Fibroblast of lung (primary cell): Measurements from ENCODE around the gene AKNA. TPM values are rescaled to one million over a fixed set of nuclear protein-coding genes. Genes with fewer than 3 reads are reported as not detected.

Experiments
- DNase-seq, 2 donors: peaks; one replicate each; pipeline versions ENCODE4 v3.0.0 to v3.0.0-alpha.2; 2010; ENCODE audit warnings: low read depth in 2 of 2
- H2AFZ ChIP-seq: 2 replicates; pipeline ENCODE4 v1.5.1; 2012; ENCODE audit warnings: low read length, control low read depth, inconsistent platforms
- H3K27ac ChIP-seq: 2 replicates; pipeline ENCODE4 v1.5.1; 2011; ENCODE audit warnings: low read length, control low read depth; ENCODE audit not compliant: insufficient read depth
- H3K27me3 ChIP-seq: 2 replicates; pipeline ENCODE4 v1.5.1; 2011; ENCODE audit warnings: mild to moderate bottlenecking, low read length; ENCODE audit not compliant: control insufficient read depth, insufficient read depth
- H3K36me3 ChIP-seq: 2 replicates; pipeline ENCODE4 v1.5.1; 2011; ENCODE audit warnings: low read length; ENCODE audit not compliant: control insufficient read depth, insufficient read depth
- H3K4me1 ChIP-seq: 2 replicates; pipeline ENCODE4 v1.5.1; 2011; ENCODE audit warnings: low read length; ENCODE audit not compliant: control insufficient read depth, insufficient read depth; ENCODE audit errors: extremely low read depth
- H3K4me2 ChIP-seq: 2 replicates; pipeline ENCODE4 v1.5.1; 2011; ENCODE audit warnings: low read length, control low read depth; ENCODE audit not compliant: insufficient read depth; ENCODE audit errors: extremely low read depth
- H3K4me3 ChIP-seq, 4 experiments: fragments of 200-600 bp in 1 of 4; sonication (generic) in 1 of 4; replicated peaks in 1 of 4; 2 replicates each; pipeline ENCODE4 v1.5.1; 2011 to 2016; ENCODE audit warnings: low read length in 4 of 4, low read depth in 3 of 4, mild to moderate bottlenecking in 3 of 4, control low read depth in 2 of 4, inconsistent platforms in 1 of 4, mixed read lengths in 1 of 4; ENCODE audit not compliant: insufficient read depth in 1 of 4; ENCODE audit errors: control extremely low read depth in 1 of 4
- H3K79me2 ChIP-seq: 2 replicates; pipeline ENCODE4 v1.5.1; 2012; ENCODE audit warnings: mild to moderate bottlenecking, low read length, inconsistent platforms; ENCODE audit not compliant: control insufficient read depth, insufficient read depth
- H3K9ac ChIP-seq: 2 replicates; pipeline ENCODE4 v1.5.1; 2011; ENCODE audit warnings: mild to moderate bottlenecking, low read length, control low read depth; ENCODE audit not compliant: insufficient read depth
- H3K9me3 ChIP-seq: 2 replicates; pipeline ENCODE4 v1.5.1; 2012; ENCODE audit warnings: low read depth, low read length; ENCODE audit not compliant: control insufficient read depth, insufficient read depth
- H4K20me1 ChIP-seq: 2 replicates; pipeline ENCODE4 v1.5.1; 2011; ENCODE audit warnings: low read length; ENCODE audit not compliant: control insufficient read depth, insufficient read depth; ENCODE audit errors: extremely low read depth
- CTCF ChIP-seq, 2 donors: IDR thresholded peaks in 1 of 2; conservative IDR thresholded peaks in 1 of 2; 1 replicate in 1 of 2; 2 replicates in 1 of 2; pipeline ENCODE4 v1.5.1; 2011 to 2012; ENCODE audit warnings: low read length in 2 of 2, control low read depth in 1 of 2, inconsistent platforms in 1 of 2, low read depth in 1 of 2, mild to moderate bottlenecking in 1 of 2
- EZH2 ChIP-seq: IDR thresholded peaks from 2 replicates; pipeline ENCODE4 v1.5.1; 2012; ENCODE audit warnings: low read length, control low read depth, mild to moderate bottlenecking; ENCODE audit errors: missing control alignments
- polyA plus RNA-seq, 2 donors: library from polyadenylated mRNA; depleted of rRNA in 1 of 2; stranded (reverse) in 1 of 2; unstranded in 1 of 2; fragments of >200 nt; gene quantifications; 2 replicates each; pipeline ENCODE4 v1.2.1, GENCODE V29; 2011 to 2012; ENCODE audit warnings: missing spikeins in 1 of 2
- total RNA-seq: library from RNA; depleted of rRNA; stranded (reverse); fragments of >200 nt; gene quantifications from 2 replicates; pipeline ENCODE4 v1.2.1, GENCODE V29; 2014

The AKNA gene
- total and polyA plus RNA-seq, 2 donors (not counting 1 experiment from before 2014, with no cell fraction given), result 5.6 to 19.3 TPM

- TF ChIP-seq EZH2, result no peak
- no peak for TF ChIP-seq CTCF (conservative IDR thresholded peaks at IDR 0.05 in 1 of 2, IDR thresholded peaks at IDR 0.05 in 1 of 2; ENCODE audit: low read depth in 1 of 2, low read length in 2 of 2)
- Histone ChIP-seq H3K27me3 (no peaks in the 10 kb centered on the region), H3K27ac (no peak overlapping the region), H3K79me2 (no peaks in the 10 kb centered on the region), H3K4me1 (peaks cover 13% of the 10 kb centered on the region), H2AFZ (no peak overlapping the region), H3K9me3 (no peaks in the 10 kb centered on the region), H3K36me3 (peaks cover 18% of the 10 kb centered on the region), H3K4me2 (no peak overlapping the region), H3K9ac (no peak overlapping the region), H4K20me1 (no peaks in the 10 kb centered on the region), H3K4me3 (no peak overlapping the region)
- DNase-seq, result no peak
These were observed 37.0 kb downstream of the AKNA start for GRCh38 chr9:114350636-114351401.

- Histone ChIP-seq H4K20me1 (no peaks in the 10 kb centered on the region), H3K4me2 (no peak overlapping the region), H3K27me3 (no peaks in the 10 kb centered on the region), H3K4me1 (peaks cover 13% of the 10 kb centered on the region), H2AFZ (no peak overlapping the region), H3K36me3 (peaks cover 18% of the 10 kb centered on the region), H3K27ac (no peak overlapping the region), H3K9ac (no peak overlapping the region), H3K79me2 (no peaks in the 10 kb centered on the region), H3K9me3 (no peaks in the 10 kb centered on the region), H3K4me3 (no peak overlapping the region)
- TF ChIP-seq EZH2 (no peak), CTCF (conservative IDR thresholded peaks at IDR 0.05 in 1 of 2, IDR thresholded peaks at IDR 0.05 in 1 of 2; ENCODE audit: low read depth in 1 of 2, low read length in 2 of 2) (no peak)
- DNase-seq, result no peak
These were observed 37.9 kb downstream of the AKNA start for GRCh38 chr9:114349713-114350480.

GRCh38 chr9:114348906-114349482 is 38.8 kb downstream of the AKNA start:
- H3K4me2 ChIP-seq, result peak overlapping the region; percentile 2
- no peaks in the 10 kb centered on the region for H4K20me1 ChIP-seq
- H3K9ac ChIP-seq, result no peak overlapping the region
- peaks cover 13% of the 10 kb centered on the region for H3K4me1 ChIP-seq
- H3K27ac ChIP-seq, result peak overlapping the region; percentile 62
- no peaks in the 10 kb centered on the region for H3K27me3 ChIP-seq
- DNase-seq, result peak; percentile 97 to 100
- H3K9me3 ChIP-seq, result no peaks in the 10 kb centered on the region
- no peaks in the 10 kb centered on the region for H3K79me2 ChIP-seq
- peaks cover 20% of the 10 kb centered on the region for H3K36me3 ChIP-seq
- H3K4me3 ChIP-seq, result no peak overlapping the region
- TF ChIP-seq CTCF (conservative IDR thresholded peaks at IDR 0.05 in 1 of 2, IDR thresholded peaks at IDR 0.05 in 1 of 2; ENCODE audit: low read depth in 1 of 2, low read length in 2 of 2) (no peak), EZH2 (no peak)
- no peak overlapping the region for H2AFZ ChIP-seq
